KMS-11 (cell line): ENCODE results near the gene CYP2F1.

ENCODE experiments used
- H2AFZ ChIP-seq: fragments of 200-600 bp; sonication (generic); 2 replicates; pipeline ENCODE4 v1.6.1; 2016; ENCODE audit warnings: antibody characterized with exemption, mixed run types, low read depth
- H3K27ac ChIP-seq: fragments of 200-600 bp; sonication (generic); 2 replicates; pipeline ENCODE4 v1.6.1; 2016; ENCODE audit warnings: mild to moderate bottlenecking, mixed run types
- H3K27me3 ChIP-seq: fragments of 200-600 bp; sonication (generic); 2 replicates; pipeline ENCODE4 v1.6.1; 2017; ENCODE audit warnings: mild to moderate bottlenecking, low read depth, mixed run types, moderate library complexity; ENCODE audit not compliant: insufficient read depth
- H3K36me3 ChIP-seq: fragments of 200-600 bp; sonication (generic); 2 replicates; pipeline ENCODE4 v1.6.1; 2017; ENCODE audit warnings: mild to moderate bottlenecking, mixed run types; ENCODE audit not compliant: insufficient read depth
- H3K4me1 ChIP-seq: fragments of 200-600 bp; sonication (generic); 2 replicates; pipeline ENCODE4 v1.6.1; 2016; ENCODE audit warnings: mild to moderate bottlenecking, low read depth, mixed run types; ENCODE audit not compliant: poor library complexity, severe bottlenecking
- H3K4me2 ChIP-seq: fragments of 200-600 bp; sonication (generic); 2 replicates; pipeline ENCODE4 v1.7.0; 2016; ENCODE audit warnings: mild to moderate bottlenecking, mixed run types
- H3K4me3 ChIP-seq: fragments of 200-600 bp; sonication (generic); IDR thresholded peaks from 2 replicates; pipeline ENCODE4 v1.6.1; 2017; ENCODE audit warnings: low read depth, low read length, mixed read lengths; ENCODE audit not compliant: insufficient read depth
- H3K79me2 ChIP-seq: fragments of 200-600 bp; sonication (generic); 2 replicates; pipeline ENCODE4 v1.6.1; 2016; ENCODE audit warnings: low read depth, mixed run types; ENCODE audit not compliant: insufficient read depth
- H3K9ac ChIP-seq: fragments of 200-600 bp; sonication (generic); 2 replicates; pipeline ENCODE4 v1.6.1; 2016; ENCODE audit warnings: mild to moderate bottlenecking, mixed run types
- H4K20me1 ChIP-seq: fragments of 200-600 bp; sonication (generic); 2 replicates; pipeline ENCODE4 v1.6.1; 2016; ENCODE audit warnings: mild to moderate bottlenecking, mixed run types; ENCODE audit not compliant: insufficient read depth
- TF ChIP-seq, protein P1 (sequence below): fragments of 200-600 bp; sonication (generic); conservative IDR thresholded peaks from 2 replicates; pipeline ENCODE4 v1.6.1; 2017; ENCODE audit warnings: low read depth, mild to moderate bottlenecking, antibody characterized with exemption, low read length, moderate library complexity, mixed read lengths

CYP2F1 gene

GRCh38 chr19:41172297-41173164 lies 58.3 kb downstream of the CYP2F1 start:
- Histone ChIP-seq H3K4me3 (no peak overlapping the region), H3K4me2 (no peak overlapping the region), H3K27me3 (no peaks in the 10 kb centered on the region), H3K9ac (no peak overlapping the region), H4K20me1 (no peaks in the 10 kb centered on the region), H2AFZ (no peak overlapping the region), H3K79me2 (no peaks in the 10 kb centered on the region), H3K27ac (no peak overlapping the region), H3K4me1 (no peaks in the 10 kb centered on the region), H3K36me3 (no peaks in the 10 kb centered on the region)
- TF ChIP-seq, protein P1, sequence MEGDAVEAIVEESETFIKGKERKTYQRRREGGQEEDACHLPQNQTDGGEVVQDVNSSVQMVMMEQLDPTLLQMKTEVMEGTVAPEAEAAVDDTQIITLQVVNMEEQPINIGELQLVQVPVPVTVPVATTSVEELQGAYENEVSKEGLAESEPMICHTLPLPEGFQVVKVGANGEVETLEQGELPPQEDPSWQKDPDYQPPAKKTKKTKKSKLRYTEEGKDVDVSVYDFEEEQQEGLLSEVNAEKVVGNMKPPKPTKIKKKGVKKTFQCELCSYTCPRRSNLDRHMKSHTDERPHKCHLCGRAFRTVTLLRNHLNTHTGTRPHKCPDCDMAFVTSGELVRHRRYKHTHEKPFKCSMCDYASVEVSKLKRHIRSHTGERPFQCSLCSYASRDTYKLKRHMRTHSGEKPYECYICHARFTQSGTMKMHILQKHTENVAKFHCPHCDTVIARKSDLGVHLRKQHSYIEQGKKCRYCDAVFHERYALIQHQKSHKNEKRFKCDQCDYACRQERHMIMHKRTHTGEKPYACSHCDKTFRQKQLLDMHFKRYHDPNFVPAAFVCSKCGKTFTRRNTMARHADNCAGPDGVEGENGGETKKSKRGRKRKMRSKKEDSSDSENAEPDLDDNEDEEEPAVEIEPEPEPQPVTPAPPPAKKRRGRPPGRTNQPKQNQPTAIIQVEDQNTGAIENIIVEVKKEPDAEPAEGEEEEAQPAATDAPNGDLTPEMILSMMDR, result no peak

DNA sequence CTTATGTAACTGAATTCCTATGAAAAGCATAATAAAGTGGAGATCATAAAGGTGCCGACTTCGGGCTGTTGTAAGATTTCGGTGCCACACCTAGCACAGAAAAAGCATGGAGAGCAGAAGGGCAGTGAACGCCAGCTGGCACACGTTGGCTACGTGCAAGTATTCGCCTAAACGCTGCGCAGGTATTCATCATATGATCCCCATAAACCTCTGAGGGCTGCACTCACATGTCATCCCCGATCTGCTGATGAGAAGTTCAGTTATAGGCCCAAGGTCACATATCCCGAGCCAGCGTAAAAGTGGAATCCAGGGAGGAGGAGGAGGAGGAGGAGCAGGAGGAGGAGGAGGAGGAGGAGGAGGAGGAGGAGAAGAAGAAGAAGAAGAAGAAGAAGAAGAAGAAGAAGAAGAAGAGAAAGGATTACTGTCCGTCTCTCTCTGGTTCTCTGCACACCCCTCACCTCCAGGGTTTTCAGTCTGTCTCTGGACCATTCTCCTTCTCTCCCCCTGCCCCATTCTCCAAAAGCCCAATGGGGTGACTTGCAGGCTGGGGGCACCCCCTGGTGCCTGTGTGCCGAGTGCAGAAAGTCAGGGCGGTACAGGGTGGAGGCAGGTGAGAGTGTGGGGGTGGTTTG lies 60.2 kb downstream of the CYP2F1 start:
- Histone ChIP-seq H2AFZ (no peak overlapping the region), H3K9ac (no peak overlapping the region)

GRCh38 chr19:41175801-41176777 lies 61.9 kb downstream of the CYP2F1 start:
- Histone ChIP-seq H3K27me3 (no peaks in the 10 kb centered on the region), H3K4me3 (no peak overlapping the region), H3K79me2 (no peaks in the 10 kb centered on the region), H3K9ac (no peak overlapping the region), H3K36me3 (no peaks in the 10 kb centered on the region), H4K20me1 (no peaks in the 10 kb centered on the region), H2AFZ (no peak overlapping the region; the same call in 1 of the 2 replicates), H3K4me2 (no peak overlapping the region), H3K4me1 (no peaks in the 10 kb centered on the region), H3K27ac (no peak overlapping the region)
- TF ChIP-seq, protein P1, result no peak

More for the DNA sequence above, 60.2 kb downstream of the CYP2F1 start:
- Histone ChIP-seq H3K4me3 (no peak overlapping the region), H3K4me2 (no peak overlapping the region), H4K20me1 (no peaks in the 10 kb centered on the region), H3K79me2 (no peaks in the 10 kb centered on the region), H3K4me1 (no peaks in the 10 kb centered on the region), H3K27ac (no peak overlapping the region), H3K36me3 (no peaks in the 10 kb centered on the region), H3K27me3 (no peaks in the 10 kb centered on the region)
- TF ChIP-seq, protein P1, result no peak
